Measurements from ENCODE around the gene SLC7A4.

SLC7A4 gene

GRCh38 chr22:20989323-20990138 is 42.8 kb downstream of the SLC7A4 start:
- no peak for TF ChIP-seq CTCF (IDR thresholded peaks at IDR 0.05; ENCODE audit: control insufficient read depth, extremely low read depth, insufficient read depth)
- DNase-seq (ENCODE audit: low read depth), result no peak
- no peak overlapping the region for H3K4me3 ChIP-seq (ENCODE audit: low read depth, low read length)

- no peak overlapping the region for H3K4me3 ChIP-seq (ENCODE audit: low read depth, low read length)
- DNase-seq (ENCODE audit: low read depth), result no peak
- no peak for TF ChIP-seq CTCF (IDR thresholded peaks at IDR 0.05; ENCODE audit: control insufficient read depth, extremely low read depth, insufficient read depth)
Measured at GRCh38 chr22:20988573-20989322, 43.6 kb downstream of the SLC7A4 start.

GRCh38 chr22:20987375-20987774 is 45.0 kb downstream of the SLC7A4 start:
- no peak for TF ChIP-seq CTCF (IDR thresholded peaks at IDR 0.05; ENCODE audit: control insufficient read depth, extremely low read depth, insufficient read depth)
- DNase-seq (ENCODE audit: low read depth), result no peak
- H3K4me3 ChIP-seq (ENCODE audit: low read depth, low read length), result no peak overlapping the region

GRCh38 chr22:20986365-20986764 is 46.0 kb downstream of the SLC7A4 start:
- no peak for TF ChIP-seq CTCF (IDR thresholded peaks at IDR 0.05; ENCODE audit: control insufficient read depth, extremely low read depth, insufficient read depth)
- no peak overlapping the region for H3K4me3 ChIP-seq (ENCODE audit: low read depth, low read length)
- DNase-seq (ENCODE audit: low read depth), result no peak

GRCh38 chr22:20985720-20986119 is 46.6 kb downstream of the SLC7A4 start:
- TF ChIP-seq CTCF (IDR thresholded peaks at IDR 0.05; ENCODE audit: control insufficient read depth, extremely low read depth, insufficient read depth), result no peak
- DNase-seq (ENCODE audit: low read depth), result no peak
- H3K4me3 ChIP-seq (ENCODE audit: low read depth, low read length), result no peak overlapping the region

- DNase-seq (ENCODE audit: low read depth), result no peak
Measured at GRCh38 chr22:20983081-20983771, 49.1 kb downstream of the SLC7A4 start.

More at GRCh38 chr22:20983081-20983771, 49.1 kb downstream of the SLC7A4 start:
- TF ChIP-seq CTCF (IDR thresholded peaks at IDR 0.05; ENCODE audit: control insufficient read depth, extremely low read depth, insufficient read depth), result no peak
- peak overlapping the region; percentile 91 for H3K4me3 ChIP-seq (ENCODE audit: low read depth, low read length)

Measured in LNCaP clone FGC (cell line).